Measurements from ENCODE around the gene INPP5E. TPM values are rescaled to one million over a fixed set of nuclear protein-coding genes. Genes with fewer than 3 reads are reported as not detected.
A peak's percentile ranks its signal among the peaks of the same experiment; 100 is the strongest.

INPP5E gene
- total and polyA plus RNA-seq, 10 of the 15 experiments (the other 5 are each of a cell fraction or from before 2014, with no cell fraction given), result 0.24 to 16.0 (median 5.3) TPM

GRCh38 chr9:136439481-136440408 lies at the start of gene INPP5E (continued):
- TF ChIP-seq TAF1 (IDR thresholded peaks at IDR 0.05; ENCODE audit: borderline replicate concordance, low read depth, low read length) (peak; percentile 25; the same call in 1 of the 2 replicates), BHLHE40 (IDR thresholded peaks at IDR 0.05; ENCODE audit: borderline replicate concordance in 1 of 2, low read depth in 2 of 2, low read length in 1 of 2) (peak; percentile 33 to 40; a peak in 2 of 4 replicates), PAX5 (IDR thresholded peaks at IDR 0.05; ENCODE audit: borderline replicate concordance, low read depth, low read length) (peak; percentile 16; the same call in 1 of the 2 replicates), NR2C2 (IDR thresholded peaks at IDR 0.05; ENCODE audit: borderline replicate concordance, control insufficient read depth, insufficient read length, low read depth) (no peak), EP300 (IDR thresholded peaks at IDR 0.05; ENCODE audit: borderline replicate concordance in 1 of 2, control insufficient read depth in 1 of 2, low read depth in 2 of 2, low read length in 2 of 2) (no peak), TCF3 (IDR thresholded peaks at IDR 0.05; ENCODE audit: borderline replicate concordance, insufficient read depth, low read depth, low read length) (no peak), SPI1 (IDR thresholded peaks at IDR 0.05; ENCODE audit: borderline replicate concordance, insufficient read depth, low read depth, low read length) (no peak), MXI1 (IDR thresholded peaks at IDR 0.05; ENCODE audit: low read depth, low read length) (no peak; the same call in 1 of the 2 replicates), PAX8 (IDR thresholded peaks at IDR 0.05) (no peak), GATAD2B (conservative IDR thresholded peaks at IDR 0.05; ENCODE audit: low read depth) (no peak), MYC (IDR thresholded peaks at IDR 0.05; ENCODE audit: insufficient read depth, insufficient read length, insufficient replicate concordance, low read length, severe bottlenecking) (no peak), WRNIP1 (IDR thresholded peaks at IDR 0.05; ENCODE audit: borderline replicate concordance, low read depth, low read length) (no peak)
- TF ChIP-seq, protein P1, sequence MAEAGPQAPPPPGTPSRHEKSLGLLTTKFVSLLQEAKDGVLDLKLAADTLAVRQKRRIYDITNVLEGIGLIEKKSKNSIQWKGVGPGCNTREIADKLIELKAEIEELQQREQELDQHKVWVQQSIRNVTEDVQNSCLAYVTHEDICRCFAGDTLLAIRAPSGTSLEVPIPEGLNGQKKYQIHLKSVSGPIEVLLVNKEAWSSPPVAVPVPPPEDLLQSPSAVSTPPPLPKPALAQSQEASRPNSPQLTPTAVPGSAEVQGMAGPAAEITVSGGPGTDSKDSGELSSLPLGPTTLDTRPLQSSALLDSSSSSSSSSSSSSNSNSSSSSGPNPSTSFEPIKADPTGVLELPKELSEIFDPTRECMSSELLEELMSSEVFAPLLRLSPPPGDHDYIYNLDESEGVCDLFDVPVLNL (IDR thresholded peaks at IDR 0.05; ENCODE audit: low read depth, low read length), result no peak
- TF ChIP-seq, protein P2, sequence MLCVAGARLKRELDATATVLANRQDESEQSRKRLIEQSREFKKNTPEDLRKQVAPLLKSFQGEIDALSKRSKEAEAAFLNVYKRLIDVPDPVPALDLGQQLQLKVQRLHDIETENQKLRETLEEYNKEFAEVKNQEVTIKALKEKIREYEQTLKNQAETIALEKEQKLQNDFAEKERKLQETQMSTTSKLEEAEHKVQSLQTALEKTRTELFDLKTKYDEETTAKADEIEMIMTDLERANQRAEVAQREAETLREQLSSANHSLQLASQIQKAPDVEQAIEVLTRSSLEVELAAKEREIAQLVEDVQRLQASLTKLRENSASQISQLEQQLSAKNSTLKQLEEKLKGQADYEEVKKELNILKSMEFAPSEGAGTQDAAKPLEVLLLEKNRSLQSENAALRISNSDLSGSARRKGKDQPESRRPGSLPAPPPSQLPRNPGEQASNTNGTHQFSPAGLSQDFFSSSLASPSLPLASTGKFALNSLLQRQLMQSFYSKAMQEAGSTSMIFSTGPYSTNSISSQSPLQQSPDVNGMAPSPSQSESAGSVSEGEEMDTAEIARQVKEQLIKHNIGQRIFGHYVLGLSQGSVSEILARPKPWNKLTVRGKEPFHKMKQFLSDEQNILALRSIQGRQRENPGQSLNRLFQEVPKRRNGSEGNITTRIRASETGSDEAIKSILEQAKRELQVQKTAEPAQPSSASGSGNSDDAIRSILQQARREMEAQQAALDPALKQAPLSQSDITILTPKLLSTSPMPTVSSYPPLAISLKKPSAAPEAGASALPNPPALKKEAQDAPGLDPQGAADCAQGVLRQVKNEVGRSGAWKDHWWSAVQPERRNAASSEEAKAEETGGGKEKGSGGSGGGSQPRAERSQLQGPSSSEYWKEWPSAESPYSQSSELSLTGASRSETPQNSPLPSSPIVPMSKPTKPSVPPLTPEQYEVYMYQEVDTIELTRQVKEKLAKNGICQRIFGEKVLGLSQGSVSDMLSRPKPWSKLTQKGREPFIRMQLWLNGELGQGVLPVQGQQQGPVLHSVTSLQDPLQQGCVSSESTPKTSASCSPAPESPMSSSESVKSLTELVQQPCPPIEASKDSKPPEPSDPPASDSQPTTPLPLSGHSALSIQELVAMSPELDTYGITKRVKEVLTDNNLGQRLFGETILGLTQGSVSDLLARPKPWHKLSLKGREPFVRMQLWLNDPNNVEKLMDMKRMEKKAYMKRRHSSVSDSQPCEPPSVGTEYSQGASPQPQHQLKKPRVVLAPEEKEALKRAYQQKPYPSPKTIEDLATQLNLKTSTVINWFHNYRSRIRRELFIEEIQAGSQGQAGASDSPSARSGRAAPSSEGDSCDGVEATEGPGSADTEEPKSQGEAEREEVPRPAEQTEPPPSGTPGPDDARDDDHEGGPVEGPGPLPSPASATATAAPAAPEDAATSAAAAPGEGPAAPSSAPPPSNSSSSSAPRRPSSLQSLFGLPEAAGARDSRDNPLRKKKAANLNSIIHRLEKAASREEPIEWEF (IDR thresholded peaks at IDR 0.05; ENCODE audit: insufficient replicate concordance, low read depth, low read length), result no peak
- TF ChIP-seq, protein P3, sequence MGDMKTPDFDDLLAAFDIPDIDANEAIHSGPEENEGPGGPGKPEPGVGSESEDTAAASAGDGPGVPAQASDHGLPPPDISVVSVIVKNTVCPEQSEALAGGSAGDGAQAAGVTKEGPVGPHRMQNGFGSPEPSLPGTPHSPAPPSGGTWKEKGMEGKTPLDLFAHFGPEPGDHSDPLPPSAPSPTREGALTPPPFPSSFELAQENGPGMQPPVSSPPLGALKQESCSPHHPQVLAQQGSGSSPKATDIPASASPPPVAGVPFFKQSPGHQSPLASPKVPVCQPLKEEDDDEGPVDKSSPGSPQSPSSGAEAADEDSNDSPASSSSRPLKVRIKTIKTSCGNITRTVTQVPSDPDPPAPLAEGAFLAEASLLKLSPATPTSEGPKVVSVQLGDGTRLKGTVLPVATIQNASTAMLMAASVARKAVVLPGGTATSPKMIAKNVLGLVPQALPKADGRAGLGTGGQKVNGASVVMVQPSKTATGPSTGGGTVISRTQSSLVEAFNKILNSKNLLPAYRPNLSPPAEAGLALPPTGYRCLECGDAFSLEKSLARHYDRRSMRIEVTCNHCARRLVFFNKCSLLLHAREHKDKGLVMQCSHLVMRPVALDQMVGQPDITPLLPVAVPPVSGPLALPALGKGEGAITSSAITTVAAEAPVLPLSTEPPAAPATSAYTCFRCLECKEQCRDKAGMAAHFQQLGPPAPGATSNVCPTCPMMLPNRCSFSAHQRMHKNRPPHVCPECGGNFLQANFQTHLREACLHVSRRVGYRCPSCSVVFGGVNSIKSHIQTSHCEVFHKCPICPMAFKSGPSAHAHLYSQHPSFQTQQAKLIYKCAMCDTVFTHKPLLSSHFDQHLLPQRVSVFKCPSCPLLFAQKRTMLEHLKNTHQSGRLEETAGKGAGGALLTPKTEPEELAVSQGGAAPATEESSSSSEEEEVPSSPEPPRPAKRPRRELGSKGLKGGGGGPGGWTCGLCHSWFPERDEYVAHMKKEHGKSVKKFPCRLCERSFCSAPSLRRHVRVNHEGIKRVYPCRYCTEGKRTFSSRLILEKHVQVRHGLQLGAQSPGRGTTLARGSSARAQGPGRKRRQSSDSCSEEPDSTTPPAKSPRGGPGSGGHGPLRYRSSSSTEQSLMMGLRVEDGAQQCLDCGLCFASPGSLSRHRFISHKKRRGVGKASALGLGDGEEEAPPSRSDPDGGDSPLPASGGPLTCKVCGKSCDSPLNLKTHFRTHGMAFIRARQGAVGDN (IDR thresholded peaks at IDR 0.05), result 0 out of 2 replicates have a peak, but pooled peaks have one; percentile 48

Data from GM12878 (cell line).